H9 (cell line): ENCODE measurements around the gene FHOD3. TPM values are rescaled to one million over a fixed set of nuclear protein-coding genes. Genes with fewer than 3 reads are reported as not detected.

Source experiments
- DNase-seq: peaks from one replicate; pipeline ENCODE4 v3.0.0-alpha.2; 2017
- H2AFZ ChIP-seq: one replicate; pipeline ENCODE4 v1.6.1; 2013; ENCODE audit warnings: mild to moderate bottlenecking, low read length, control low read depth, moderate library complexity
- H2AK5ac ChIP-seq: 2 replicates; pipeline ENCODE4 v1.6.1; 2013; ENCODE audit warnings: low read length, control low read depth, mixed read lengths; ENCODE audit not compliant: insufficient read length
- H2BK120ac ChIP-seq: one replicate; pipeline ENCODE4 v1.6.1; 2013; ENCODE audit warnings: low read depth, mild to moderate bottlenecking, low read length, control low read depth, inconsistent platforms; ENCODE audit not compliant: poor library complexity, severe bottlenecking
- H2BK12ac ChIP-seq: 2 replicates; pipeline ENCODE4 v1.6.1; 2013; ENCODE audit warnings: low read length, control low read depth, mixed read lengths, low read depth; ENCODE audit not compliant: insufficient read length
- H2BK15ac ChIP-seq: 2 replicates; pipeline ENCODE4 v1.6.1; 2013; ENCODE audit warnings: low read depth, low read length, control low read depth
- H2BK20ac ChIP-seq: one replicate; pipeline ENCODE4 v1.6.1; 2013; ENCODE audit warnings: low read depth, mild to moderate bottlenecking, low read length, control low read depth, inconsistent platforms; ENCODE audit not compliant: poor library complexity, severe bottlenecking
- H2BK5ac ChIP-seq: 2 replicates; pipeline ENCODE4 v1.6.1; 2013; ENCODE audit warnings: low read length, control low read depth, mixed read lengths; ENCODE audit not compliant: insufficient read length
- H3K14ac ChIP-seq: 2 replicates; pipeline ENCODE4 v1.6.1; 2013; ENCODE audit warnings: low read length, control low read depth; ENCODE audit not compliant: insufficient read depth
- H3K18ac ChIP-seq: 2 replicates; pipeline ENCODE4 v1.6.1; 2013; ENCODE audit warnings: low read depth, mild to moderate bottlenecking, mixed read lengths, low read length, control low read depth; ENCODE audit not compliant: insufficient read length
- H3K23ac ChIP-seq: 2 replicates; pipeline ENCODE4 v1.6.1; 2013; ENCODE audit warnings: low read length, control low read depth, mixed read lengths, low read depth; ENCODE audit not compliant: insufficient read length
- H3K23me2 ChIP-seq: 2 replicates; pipeline ENCODE4 v1.6.1; 2013; ENCODE audit warnings: low read depth, mild to moderate bottlenecking, mixed read lengths, low read length, control low read depth; ENCODE audit not compliant: insufficient read length, poor library complexity, severe bottlenecking
- H3K27ac ChIP-seq: 2 replicates; pipeline ENCODE4 v1.5.1; 2013; ENCODE audit warnings: low read length, control low read depth, mixed read lengths, low read depth; ENCODE audit not compliant: insufficient read length
- H3K27me3 ChIP-seq: 2 replicates; pipeline ENCODE4 v1.6.1; 2013; ENCODE audit warnings: low read length, control low read depth, inconsistent platforms; ENCODE audit not compliant: insufficient read depth
- H3K4ac ChIP-seq: 2 replicates; pipeline ENCODE4 v1.6.1; 2013; ENCODE audit warnings: low read depth, mild to moderate bottlenecking, control low read depth, inconsistent platforms, low read length, moderate library complexity
- H3K4me1 ChIP-seq: 2 replicates; pipeline ENCODE4 v1.6.1; 2013; ENCODE audit warnings: low read length, control low read depth, inconsistent platforms; ENCODE audit not compliant: insufficient read depth
- H3K4me2 ChIP-seq: 2 replicates; pipeline ENCODE4 v1.6.1; 2013; ENCODE audit warnings: low read length, control low read depth, mixed read lengths; ENCODE audit not compliant: insufficient read length, insufficient read depth
- H3K56ac ChIP-seq: 2 replicates; pipeline ENCODE4 v1.6.1; 2013; ENCODE audit warnings: low read depth, mild to moderate bottlenecking, mixed read lengths, low read length, control low read depth; ENCODE audit not compliant: insufficient read length
- H3K79me1 ChIP-seq: 2 replicates; pipeline ENCODE4 v1.6.1; 2013; ENCODE audit warnings: low read depth, mild to moderate bottlenecking, moderate library complexity, low read length, control low read depth, inconsistent platforms; ENCODE audit not compliant: insufficient read depth, poor library complexity, severe bottlenecking
- H3K79me2 ChIP-seq: 2 replicates; pipeline ENCODE4 v1.6.1; 2013; ENCODE audit warnings: low read length, control low read depth, inconsistent platforms; ENCODE audit not compliant: insufficient read depth
- H3K9ac ChIP-seq: 2 replicates; pipeline ENCODE4 v1.6.1; 2013; ENCODE audit warnings: low read length, control low read depth, mixed read lengths; ENCODE audit not compliant: insufficient read length; ENCODE audit errors: extremely low read depth
- H3K9me3 ChIP-seq: one replicate; pipeline ENCODE4 v1.6.1; 2013; ENCODE audit warnings: low read depth, low read length, inconsistent platforms; ENCODE audit not compliant: control insufficient read depth
- H3T11ph ChIP-seq: one replicate; pipeline ENCODE4 v1.6.1; 2013; ENCODE audit warnings: mild to moderate bottlenecking, low read length, control low read depth, inconsistent platforms
- H4K20me1 ChIP-seq: one replicate; pipeline ENCODE4 v1.6.1; 2013; ENCODE audit not compliant: control insufficient read depth, insufficient read length, insufficient read depth
- H4K5ac ChIP-seq: 2 replicates; pipeline ENCODE4 v1.6.1; 2013; ENCODE audit warnings: low read depth, mild to moderate bottlenecking, mixed read lengths, low read length, control low read depth; ENCODE audit not compliant: insufficient read length
- H4K8ac ChIP-seq: replicated peaks from 2 replicates; pipeline ENCODE4 v1.6.1; 2013; ENCODE audit warnings: low read length, control low read depth, mixed read lengths, low read depth; ENCODE audit not compliant: insufficient read length
- H4K91ac ChIP-seq: 2 replicates; pipeline ENCODE4 v1.6.1; 2013; ENCODE audit warnings: low read depth, mild to moderate bottlenecking, moderate library complexity, mixed read lengths, low read length, control low read depth; ENCODE audit not compliant: insufficient read length
- H3K27ac Mint-ChIP-seq, 3 experiments: 2 replicates in 2 of 3; 3 replicates in 1 of 3; pipeline ENCODE4 v1.8.0; 2020 to 2021; ENCODE audit warnings: mixed read lengths in 3 of 3, mild to moderate bottlenecking in 1 of 3, moderate library complexity in 1 of 3
- H3K27me3 Mint-ChIP-seq: 2 replicates; pipeline ENCODE4 v1.8.0; 2021; ENCODE audit warnings: low read depth, mild to moderate bottlenecking, moderate library complexity, mixed read lengths
- H3K36me3 Mint-ChIP-seq, 3 experiments: 2 replicates in 2 of 3; 3 replicates in 1 of 3; pipeline ENCODE4 v1.8.0; 2020 to 2021; ENCODE audit warnings: low read depth in 3 of 3, mixed read lengths in 3 of 3; ENCODE audit not compliant: insufficient read depth in 1 of 3
- H3K4me1 Mint-ChIP-seq, 2 experiments: 2 replicates each; pipeline ENCODE4 v1.8.0; 2020; ENCODE audit warnings: mixed read lengths in 2 of 2
- H3K4me3 Mint-ChIP-seq, 2 experiments: 2 replicates in 1 of 2; 3 replicates in 1 of 2; pipeline ENCODE4 v1.8.0; 2020 to 2021; ENCODE audit warnings: mild to moderate bottlenecking in 2 of 2, mixed read lengths in 2 of 2, moderate library complexity in 1 of 2
- H3K9me3 Mint-ChIP-seq, 2 experiments: 2 replicates in 1 of 2; 3 replicates in 1 of 2; pipeline ENCODE4 v1.8.0; 2020; ENCODE audit warnings: mild to moderate bottlenecking in 2 of 2, mixed read lengths in 2 of 2, moderate library complexity in 1 of 2
- WGBS: extraction: QIAGEN DNeasy Blood & Tissue Kit; methylation state at CpG from one replicate; pipeline ENCODE4 v1.1.7; 2013; ENCODE audit warnings: missing lambda C conversion rate, low lambda C conversion rate, mixed read lengths; ENCODE audit not compliant: insufficient read length; ENCODE audit errors: extremely low coverage; 5-methylcytosine and 5-hydroxymethylcytosine counted together
- total RNA-seq: library from RNA; stranded (reverse); gene quantifications from 2 replicates; pipeline ENCODE4 v1.2.1, GENCODE V29; 2021
- TF ChIP-seq, protein P1 (sequence below): fragments of 200-600 bp; sonication (generic); conservative IDR thresholded peaks from 3 replicates; pipeline ENCODE4 v1.8.0; 2021; ENCODE audit warnings: antibody characterized with exemption, mild to moderate bottlenecking

The FHOD3 gene
- total RNA-seq, 1 experiment from 2014 or later: 8.0 TPM

DNA sequence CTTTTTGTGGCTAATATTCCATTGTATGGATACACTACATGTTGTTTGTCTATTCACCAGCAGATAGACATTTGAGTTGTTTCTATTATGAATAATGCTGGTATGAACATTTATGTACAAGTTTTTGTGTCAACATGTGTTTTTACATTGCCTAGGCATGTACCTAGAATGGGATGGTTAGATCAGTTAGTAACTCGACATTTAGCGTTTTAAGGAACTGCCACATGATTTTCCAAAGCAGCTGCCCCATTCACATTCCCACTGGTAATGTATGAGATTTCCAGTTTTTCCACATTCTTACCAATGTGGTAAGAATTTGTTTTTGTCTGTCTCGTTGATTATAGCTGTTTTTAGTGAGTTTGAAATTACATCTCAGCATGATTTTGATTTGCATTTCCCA lies 112.8 kb downstream of the FHOD3 start:
- no peak overlapping the region for H3K27ac ChIP-seq
- TF ChIP-seq, protein P1, sequence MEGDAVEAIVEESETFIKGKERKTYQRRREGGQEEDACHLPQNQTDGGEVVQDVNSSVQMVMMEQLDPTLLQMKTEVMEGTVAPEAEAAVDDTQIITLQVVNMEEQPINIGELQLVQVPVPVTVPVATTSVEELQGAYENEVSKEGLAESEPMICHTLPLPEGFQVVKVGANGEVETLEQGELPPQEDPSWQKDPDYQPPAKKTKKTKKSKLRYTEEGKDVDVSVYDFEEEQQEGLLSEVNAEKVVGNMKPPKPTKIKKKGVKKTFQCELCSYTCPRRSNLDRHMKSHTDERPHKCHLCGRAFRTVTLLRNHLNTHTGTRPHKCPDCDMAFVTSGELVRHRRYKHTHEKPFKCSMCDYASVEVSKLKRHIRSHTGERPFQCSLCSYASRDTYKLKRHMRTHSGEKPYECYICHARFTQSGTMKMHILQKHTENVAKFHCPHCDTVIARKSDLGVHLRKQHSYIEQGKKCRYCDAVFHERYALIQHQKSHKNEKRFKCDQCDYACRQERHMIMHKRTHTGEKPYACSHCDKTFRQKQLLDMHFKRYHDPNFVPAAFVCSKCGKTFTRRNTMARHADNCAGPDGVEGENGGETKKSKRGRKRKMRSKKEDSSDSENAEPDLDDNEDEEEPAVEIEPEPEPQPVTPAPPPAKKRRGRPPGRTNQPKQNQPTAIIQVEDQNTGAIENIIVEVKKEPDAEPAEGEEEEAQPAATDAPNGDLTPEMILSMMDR: no peak
- H3K18ac ChIP-seq: no peak overlapping the region
- H4K8ac ChIP-seq: no peak overlapping the region
- no peak overlapping the region for H3K4me3 Mint-ChIP-seq
- no peak overlapping the region for H4K91ac ChIP-seq
- H3T11ph ChIP-seq: no peak overlapping the region
- no peak overlapping the region for H3K14ac ChIP-seq
- H3K27ac Mint-ChIP-seq: no peak overlapping the region
- no peaks in the 10 kb centered on the region for H4K20me1 ChIP-seq
- no peaks in the 10 kb centered on the region for H3K79me2 ChIP-seq
- no peak overlapping the region for H3K4ac ChIP-seq
- WGBS: no CpG with 5 or more reads among the region's 3 CpGs
- H3K4me1 Mint-ChIP-seq: peaks cover 5 to 13% of the 10 kb centered on the region in 2 experiments
- no peaks in the 10 kb centered on the region for H3K27me3 ChIP-seq
- no peaks in the 10 kb centered on the region for H3K4me1 ChIP-seq
- H3K4me2 ChIP-seq: no peak overlapping the region
- no peak overlapping the region for H2BK12ac ChIP-seq
- no peaks in the 10 kb centered on the region; a peak in 1 of 5 replicates for H3K9me3 Mint-ChIP-seq
- no peak overlapping the region for H2BK20ac ChIP-seq
- H2AFZ ChIP-seq: no peak overlapping the region
- no peaks in the 10 kb centered on the region for H3K23me2 ChIP-seq
- H4K5ac ChIP-seq: no peak overlapping the region
- H3K27me3 Mint-ChIP-seq: no peaks in the 10 kb centered on the region
- H3K23ac ChIP-seq: no peak overlapping the region
- no peak overlapping the region for H2BK15ac ChIP-seq
- DNase-seq: no peak
- H2BK5ac ChIP-seq: no peak overlapping the region
- no peaks in the 10 kb centered on the region for H3K79me1 ChIP-seq
- no peak overlapping the region for H2AK5ac ChIP-seq
- H3K36me3 Mint-ChIP-seq: no peaks in the 10 kb centered on the region; a peak in 1 of 7 replicates
- H3K56ac ChIP-seq: no peak overlapping the region
- H2BK120ac ChIP-seq: no peak overlapping the region
- H3K9ac ChIP-seq: no peak overlapping the region
- H3K9me3 ChIP-seq: no peaks in the 10 kb centered on the region
